T-cell (primary cell): ENCODE measurements around the gene BTBD10. TPM values are rescaled to one million over a fixed set of nuclear protein-coding genes. Genes with fewer than 3 reads are reported as not detected.

Experiments used
- ATAC-seq, 4 experiments: fragments of 200-7000 bp in 3 of 4; fragments of 150-1000 bp in 1 of 4; cut with Tn5 transposase; replicated peaks in 1 of 4; 1 replicate in 3 of 4; 2 replicates in 1 of 4; pipeline ENCODE4 v1.10.0; 2021; ENCODE audit warnings: moderate library complexity in 3 of 4, mild to moderate bottlenecking in 2 of 4, moderate number of reproducible peaks in 1 of 4
- CTCF ChIA-PET, 2 donors: fragments of 300-600 bp; sonication (Branson Sonifier 250); formaldehyde crosslinking; loops; one replicate each; lab custom pipeline; 2022; ENCODE audit warnings: antibody characterized with exemption in 2 of 2; lab: Charles Lee
- POLR2A ChIA-PET, 2 donors: fragments of 300-600 bp; sonication (Branson Sonifier 250); formaldehyde crosslinking; loops; one replicate each; lab custom pipeline; 2022; ENCODE audit warnings: antibody characterized with exemption in 2 of 2; lab: Charles Lee
- DNase-seq, 35 experiments: peaks; one replicate each; pipeline versions ENCODE4 v3.0.0 to v3.0.0-alpha.2; 2013 to 2023
- H3K27ac ChIP-seq: one replicate; pipeline ENCODE4 v1.5.1; 2013; ENCODE audit warnings: low read length
- H3K27me3 ChIP-seq, 2 experiments: replicated peaks in 1 of 2; 1 replicate in 1 of 2; 2 replicates in 1 of 2; pipeline versions ENCODE4 v1.6.1 to v1.7.0; 2013; ENCODE audit warnings: low read length in 1 of 2, mixed read lengths in 1 of 2; ENCODE audit not compliant: control insufficient read depth in 2 of 2, insufficient read depth in 2 of 2; ENCODE audit errors: extremely low read depth in 1 of 2
- H3K36me3 ChIP-seq, 2 donors: 1 replicate in 1 of 2; 2 replicates in 1 of 2; pipeline versions ENCODE4 v1.6.1 to v1.7.0; 2013; ENCODE audit warnings: low read length in 1 of 2; ENCODE audit not compliant: control insufficient read depth in 2 of 2, insufficient read depth in 1 of 2; ENCODE audit errors: extremely low read depth in 1 of 2
- H3K4me1 ChIP-seq, 2 experiments: 1 replicate in 1 of 2; 2 replicates in 1 of 2; pipeline versions ENCODE4 v1.6.1 to v1.7.0; 2013; ENCODE audit warnings: low read length in 2 of 2, mixed read lengths in 1 of 2; ENCODE audit not compliant: insufficient read depth in 2 of 2, control insufficient read depth in 1 of 2; ENCODE audit errors: extremely low read depth in 1 of 2
- H3K4me3 ChIP-seq, 2 donors: 1 replicate in 1 of 2; 2 replicates in 1 of 2; pipeline versions ENCODE4 v1.5.1 to v1.7.0; 2013; ENCODE audit warnings: mild to moderate bottlenecking in 2 of 2, low read length in 1 of 2, moderate library complexity in 1 of 2; ENCODE audit not compliant: control insufficient read depth in 1 of 2; ENCODE audit errors: extremely low read depth in 1 of 2
- H3K9me3 ChIP-seq: 2 replicates; pipeline ENCODE4 v1.7.0; 2013
- H3K27ac Mint-ChIP-seq, 2 donors: one replicate each; pipeline ENCODE4 v1.8.0; 2020 to 2021; ENCODE audit warnings: mild to moderate bottlenecking in 2 of 2, mixed read lengths in 2 of 2
- H3K27me3 Mint-ChIP-seq, 2 donors: one replicate each; pipeline ENCODE4 v1.8.0; 2021 to 2022; ENCODE audit warnings: mixed read lengths in 2 of 2
- H3K36me3 Mint-ChIP-seq: one replicate; pipeline ENCODE4 v1.8.0; 2021; ENCODE audit warnings: mixed read lengths
- H3K4me1 Mint-ChIP-seq, 3 donors: one replicate each; pipeline ENCODE4 v1.8.0; 2020 to 2022; ENCODE audit warnings: mixed read lengths in 3 of 3, mild to moderate bottlenecking in 1 of 3
- H3K4me3 Mint-ChIP-seq, 3 donors: one replicate each; pipeline ENCODE4 v1.8.0; 2020 to 2022; ENCODE audit warnings: mild to moderate bottlenecking in 3 of 3, mixed read lengths in 3 of 3, moderate library complexity in 3 of 3
- H3K9me3 Mint-ChIP-seq, 3 donors: one replicate each; pipeline ENCODE4 v1.8.0; 2020 to 2022; ENCODE audit warnings: mixed read lengths in 3 of 3
- WGBS: methylation state at CpG from one replicate; pipeline ENCODE4 v1.1.5; 2013; ENCODE audit warnings: missing lambda C conversion rate; ENCODE audit not compliant: insufficient coverage; 5-methylcytosine and 5-hydroxymethylcytosine counted together
- total RNA-seq, 35 experiments: library from RNA in 6 of 35; stranded (reverse) in 6 of 35; fragments of 120-200 nt in 1 of 35; gene quantifications; one replicate each; pipeline versions ENCODE4 v1.2.1 to v1.2.4 and lab custom pipeline; 2013 to 2026

Gene BTBD10
- total RNA-seq (10 to 100 TPM; 15.9 to 19.3 (median 18.8) TPM), total RNA-seq (lab: John Stamatoyannopoulos, UW) (18.4 to 43.9 (median 29.2) reads per million in 29 experiments)
- total RNA-seq (2013) = 28.0 TPM

GRCh38 chr11:13462901-13463778 is at the start of gene BTBD10:
Gene BTBD10 (minus strand): TSS chr11:13463222. CDS start chr11:13445124, 18,098 bp downstream.
- no peaks in the 10 kb centered on the region for H3K9me3 Mint-ChIP-seq
- ChIA-PET CTCF (interaction anchor here in 1 of 2 donors (0.8 to 1.9 kb wide), 2 partner anchors 9 to 24 kb away, joined by 3 to 5 read pairs; no protein-coding TSS in a partner anchor), POLR2A (interaction anchor here (0.6 to 1.0 kb wide), 5 partner anchors 12 to 783 kb away, joined by 3 to 4 read pairs (median 3); no protein-coding TSS in a partner anchor)
- DNase-seq = peak; percentile 83 to 96 (median 92)
- no peaks in the 10 kb centered on the region for H3K36me3 ChIP-seq
- peak within 1 kb of the TSS; percentile 96 to 99 for H3K27ac Mint-ChIP-seq
- ATAC-seq = peak; percentile 98 to 100 (median 99)
- H3K4me1 ChIP-seq = peaks cover 9 to 12% of the 10 kb centered on the region in 2 experiments
- peak within 1 kb of the TSS; percentile 89 to 92 for H3K4me3 ChIP-seq
- H3K27me3 Mint-ChIP-seq = no peaks in the 10 kb centered on the region
- H3K4me3 Mint-ChIP-seq = peak within 1 kb of the TSS; percentile 98 to 100 (median 99)
- WGBS = 1% methylated on average over 62 of the region's 71 CpGs
- peaks cover 46 to 51% (median 48%) of the 10 kb centered on the region in 3 donors for H3K4me1 Mint-ChIP-seq
- peak within 1 kb of the TSS; percentile 82 for H3K27ac ChIP-seq
- peaks cover 11% of the 10 kb centered on the region for H3K36me3 Mint-ChIP-seq
- H3K27me3 ChIP-seq = no peaks in the 10 kb centered on the region
- no peaks in the 10 kb centered on the region for H3K9me3 ChIP-seq

GRCh38 chr11:13503393-13503792 is 40.4 kb upstream of the BTBD10 start:
- H3K27me3 Mint-ChIP-seq = peaks cover 24% of the 10 kb centered on the region in 2 donors
- H3K27ac Mint-ChIP-seq = no peak overlapping the region
- ATAC-seq (no peak), DNase-seq (no peak)
- H3K36me3 Mint-ChIP-seq = no peaks in the 10 kb centered on the region
- ChIA-PET POLR2A (interaction anchor here in 1 of 2 donors (0.5 kb wide), 1 partner anchor 42 kb away, joined by 8 read pairs; no protein-coding TSS in a partner anchor), CTCF (interaction anchor here (0.6 kb wide), 2 partner anchors 165 to 707 kb away, joined by 3 to 13 read pairs; no protein-coding TSS in a partner anchor)
- no peaks in the 10 kb centered on the region for H3K4me1 Mint-ChIP-seq
- WGBS = no CpG with 5 or more reads among the region's 1 CpG
- Histone ChIP-seq H3K36me3 (no peaks in the 10 kb centered on the region), H3K4me3 (no peak overlapping the region), H3K27me3 (peaks cover 0 to 3% of the 10 kb centered on the region in 2 experiments), H3K4me1 (no peaks in the 10 kb centered on the region), H3K9me3 (no peaks in the 10 kb centered on the region), H3K27ac (no peak overlapping the region)
- no peak overlapping the region for H3K4me3 Mint-ChIP-seq
- H3K9me3 Mint-ChIP-seq = no peaks in the 10 kb centered on the region

- ChIA-PET POLR2A (no interaction called here), CTCF (interaction anchor here in 1 of 2 donors (0.6 kb wide), 1 partner anchor 164 kb away, joined by 3 read pairs; no protein-coding TSS in a partner anchor)
- Histone ChIP-seq H3K27ac (no peak overlapping the region), H3K9me3 (no peaks in the 10 kb centered on the region), H3K4me3 (no peak overlapping the region), H3K36me3 (no peaks in the 10 kb centered on the region), H3K4me1 (no peaks in the 10 kb centered on the region), H3K27me3 (peaks cover 0 to 3% of the 10 kb centered on the region in 2 experiments)
- H3K4me3 Mint-ChIP-seq = no peak overlapping the region
- WGBS = no CpG with 5 or more reads among the region's 1 CpG
- no peaks in the 10 kb centered on the region for H3K4me1 Mint-ChIP-seq
- ATAC-seq = no peak
- H3K27ac Mint-ChIP-seq = no peak overlapping the region
- H3K27me3 Mint-ChIP-seq = peaks cover 24 to 26% of the 10 kb centered on the region in 2 donors
- H3K36me3 Mint-ChIP-seq = no peaks in the 10 kb centered on the region
- DNase-seq = no peak
- no peaks in the 10 kb centered on the region for H3K9me3 Mint-ChIP-seq
Measured at GRCh38 chr11:13502492-13502891, 39.5 kb upstream of the BTBD10 start.

- CTCF ChIA-PET = no interaction called here
- no peak for DNase-seq
- H3K9me3 ChIP-seq = no peaks in the 10 kb centered on the region
- POLR2A ChIA-PET = no interaction called here
- H3K27ac ChIP-seq = no peak within 1 kb of the TSS
- Mint-ChIP-seq H3K9me3 (no peaks in the 10 kb centered on the region), H3K27ac (no peak within 1 kb of the TSS), H3K4me3 (no peak within 1 kb of the TSS), H3K27me3 (peaks cover 12 to 26% of the 10 kb centered on the region in 2 donors), H3K4me1 (no peaks in the 10 kb centered on the region), H3K36me3 (no peaks in the 10 kb centered on the region)
- ATAC-seq = no peak
- no CpG with 5 or more reads among the region's 3 CpGs for WGBS
- H3K36me3 ChIP-seq = no peaks in the 10 kb centered on the region
- no peaks in the 10 kb centered on the region for H3K27me3 ChIP-seq
- no peaks in the 10 kb centered on the region for H3K4me1 ChIP-seq
- no peak within 1 kb of the TSS for H3K4me3 ChIP-seq
Measured at GRCh38 chr11:13495929-13496328, 32.9 kb upstream of the BTBD10 start, which contains the start of gene PTH. Gene PTH (minus strand): TSS chr11:13495997. CDS start chr11:13492855, 3,142 bp downstream.

- H3K4me1 Mint-ChIP-seq = no peaks in the 10 kb centered on the region
- no peaks in the 10 kb centered on the region for H3K9me3 Mint-ChIP-seq
- H3K36me3 Mint-ChIP-seq = no peaks in the 10 kb centered on the region
- DNase-seq = no peak
- no peak overlapping the region for H3K27ac ChIP-seq
- no peak overlapping the region for H3K4me3 ChIP-seq
- POLR2A ChIA-PET = interaction anchor here in 1 of 2 donors (0.9 kb wide), 1 partner anchor 1114 kb away, joined by 3 read pairs; no protein-coding TSS in a partner anchor
- H3K4me3 Mint-ChIP-seq = no peak overlapping the region
- H3K9me3 ChIP-seq = no peaks in the 10 kb centered on the region
- H3K4me1 ChIP-seq = no peaks in the 10 kb centered on the region
- H3K27ac Mint-ChIP-seq = no peak overlapping the region
- H3K36me3 ChIP-seq = no peaks in the 10 kb centered on the region
- no peak for ATAC-seq
- WGBS = 80% methylated on average over 1 of the region's 3 CpGs
- H3K27me3 ChIP-seq = no peaks in the 10 kb centered on the region
- CTCF ChIA-PET = no interaction called here
- peaks cover 9 to 32% of the 10 kb centered on the region in 2 donors for H3K27me3 Mint-ChIP-seq
Measured at GRCh38 chr11:13494051-13494450, 31.0 kb upstream of the BTBD10 start.

- Histone ChIP-seq H3K4me1 (peaks cover 0 to 5% of the 10 kb centered on the region in 2 experiments), H3K4me3 (peak overlapping the region; percentile 23 to 28), H3K27ac (no peak overlapping the region), H3K27me3 (peaks cover 0 to 2% of the 10 kb centered on the region in 2 experiments), H3K9me3 (no peaks in the 10 kb centered on the region), H3K36me3 (no peaks in the 10 kb centered on the region)
- POLR2A ChIA-PET = interaction anchor here in 1 of 2 donors (0.6 to 0.7 kb wide), 2 partner anchors 40 to 1273 kb away, joined by 3 to 5 read pairs; no protein-coding TSS in a partner anchor
- peaks cover 0 to 4% (median 0%) of the 10 kb centered on the region in 3 donors for H3K9me3 Mint-ChIP-seq
- peak; percentile 59 to 81 (median 74) for ATAC-seq
- H3K27me3 Mint-ChIP-seq = peaks cover 7 to 14% of the 10 kb centered on the region in 2 donors
- no peaks in the 10 kb centered on the region for H3K36me3 Mint-ChIP-seq
- CTCF ChIA-PET = interaction anchor here (0.5 to 1.3 kb wide), 20 partner anchors 10 to 1865 kb away, joined by 3 to 9 read pairs (median 4); partner anchors contain the start of gene BTBD10 (in 1 of the 2)
- WGBS = 19% methylated on average over 3 of the region's 5 CpGs
- H3K27ac Mint-ChIP-seq = peak overlapping the region; percentile 43 to 62
- H3K4me1 Mint-ChIP-seq = peaks cover 6 to 7% (median 6%) of the 10 kb centered on the region in 3 donors
- peak overlapping the region; percentile 64 to 74 (median 73) for H3K4me3 Mint-ChIP-seq
- DNase-seq = peak in 15 of 35 experiments; percentile 4 to 57 (median 13)
Measured at GRCh38 chr11:13487661-13488030, 24.6 kb upstream of the BTBD10 start.
